Measurements from ENCODE around the gene ARL15.

ARL15 gene

DNA sequence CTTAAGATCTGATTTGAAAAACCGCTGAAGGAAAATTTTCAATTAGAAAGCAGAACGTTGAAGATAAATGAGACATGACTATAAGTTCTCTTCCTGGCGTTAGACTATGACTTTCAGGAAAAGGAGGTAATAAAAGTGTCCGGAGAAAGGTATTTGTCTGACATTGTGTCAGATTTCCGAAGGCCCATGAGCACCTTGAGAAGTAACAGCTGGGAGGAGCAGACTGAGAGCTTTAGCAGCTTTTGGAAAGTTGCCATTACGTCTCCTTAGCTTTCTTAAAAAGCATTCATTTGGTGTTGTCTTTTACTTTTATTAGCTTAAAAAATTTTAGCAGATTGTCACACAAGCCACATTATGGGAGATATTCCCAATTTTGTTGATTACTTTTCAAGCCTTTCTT, 386.4 kb downstream of the ARL15 start:
- TF ChIP-seq, protein P1, sequence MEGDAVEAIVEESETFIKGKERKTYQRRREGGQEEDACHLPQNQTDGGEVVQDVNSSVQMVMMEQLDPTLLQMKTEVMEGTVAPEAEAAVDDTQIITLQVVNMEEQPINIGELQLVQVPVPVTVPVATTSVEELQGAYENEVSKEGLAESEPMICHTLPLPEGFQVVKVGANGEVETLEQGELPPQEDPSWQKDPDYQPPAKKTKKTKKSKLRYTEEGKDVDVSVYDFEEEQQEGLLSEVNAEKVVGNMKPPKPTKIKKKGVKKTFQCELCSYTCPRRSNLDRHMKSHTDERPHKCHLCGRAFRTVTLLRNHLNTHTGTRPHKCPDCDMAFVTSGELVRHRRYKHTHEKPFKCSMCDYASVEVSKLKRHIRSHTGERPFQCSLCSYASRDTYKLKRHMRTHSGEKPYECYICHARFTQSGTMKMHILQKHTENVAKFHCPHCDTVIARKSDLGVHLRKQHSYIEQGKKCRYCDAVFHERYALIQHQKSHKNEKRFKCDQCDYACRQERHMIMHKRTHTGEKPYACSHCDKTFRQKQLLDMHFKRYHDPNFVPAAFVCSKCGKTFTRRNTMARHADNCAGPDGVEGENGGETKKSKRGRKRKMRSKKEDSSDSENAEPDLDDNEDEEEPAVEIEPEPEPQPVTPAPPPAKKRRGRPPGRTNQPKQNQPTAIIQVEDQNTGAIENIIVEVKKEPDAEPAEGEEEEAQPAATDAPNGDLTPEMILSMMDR (IDR thresholded peaks at IDR 0.05): no peak
- no peaks in the 10 kb centered on the region for H3K27me3 ChIP-seq

DNA sequence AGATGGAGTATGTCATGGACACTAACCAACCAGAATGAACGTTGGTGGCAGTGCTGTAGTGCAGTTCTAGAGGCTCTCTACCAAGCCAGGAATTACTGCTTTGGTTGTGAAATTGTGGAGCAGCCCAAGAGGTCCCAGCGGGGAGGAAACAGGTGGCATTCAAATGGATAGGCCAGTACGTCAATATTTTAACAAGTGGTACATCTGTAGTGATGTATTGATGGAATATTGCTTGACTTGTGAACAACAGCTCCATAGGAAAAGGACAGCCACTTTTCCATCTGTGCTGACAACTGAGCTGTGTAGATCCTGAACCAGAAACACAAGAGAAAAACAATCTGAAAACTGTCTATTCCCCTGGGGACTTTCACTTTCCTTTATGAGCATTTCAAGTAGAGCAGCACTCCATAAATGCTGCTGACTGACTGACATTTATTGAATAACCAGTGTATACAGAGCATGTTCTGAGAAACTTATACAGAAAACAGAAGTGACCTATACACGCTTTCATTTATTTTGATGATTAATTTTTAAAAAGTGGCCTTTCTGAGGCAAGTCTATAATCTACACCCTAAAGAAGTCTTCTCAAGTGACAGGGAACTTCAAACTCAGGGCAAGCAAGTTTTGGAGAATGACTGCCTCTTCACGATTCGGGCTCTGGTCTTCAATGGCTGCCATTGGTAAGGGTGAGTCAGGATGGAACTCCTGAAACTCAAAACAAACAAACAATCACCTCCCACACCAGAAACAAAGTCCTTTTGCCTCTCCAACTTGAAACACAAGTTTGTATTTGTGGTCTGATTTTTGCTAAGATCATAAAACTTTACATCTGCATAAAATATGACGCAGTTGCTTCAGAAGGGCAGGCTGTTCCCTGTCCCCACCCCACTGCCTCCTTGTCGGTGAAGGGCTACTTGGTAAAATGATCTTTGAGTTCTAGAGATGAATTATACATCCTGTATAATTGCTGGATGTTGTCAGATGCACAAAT, 387.6 kb downstream of the ARL15 start:
- TF ChIP-seq, protein P1 (IDR thresholded peaks at IDR 0.05): no peak
- H3K9me3 ChIP-seq: no peaks in the 10 kb centered on the region
- H3K36me3 ChIP-seq: no peaks in the 10 kb centered on the region
- no peak overlapping the region for H3K27ac ChIP-seq
- H3K27me3 ChIP-seq: no peaks in the 10 kb centered on the region
- no peaks in the 10 kb centered on the region for H3K4me1 ChIP-seq (ENCODE audit: control insufficient read depth in 1 of 2, insufficient read depth in 1 of 2, low read depth in 1 of 2, low read length in 1 of 2)
- no peak overlapping the region for H3K4me3 ChIP-seq (ENCODE audit: low read depth in 1 of 2, low read length in 1 of 2)

More for the DNA sequence above, 386.4 kb downstream of the ARL15 start:
- H3K27ac ChIP-seq: no peak overlapping the region
- H3K4me1 ChIP-seq (ENCODE audit: control insufficient read depth in 1 of 2, insufficient read depth in 1 of 2, low read depth in 1 of 2, low read length in 1 of 2): no peaks in the 10 kb centered on the region
- H3K36me3 ChIP-seq: no peaks in the 10 kb centered on the region
- no peak overlapping the region for H3K4me3 ChIP-seq (ENCODE audit: low read depth in 1 of 2, low read length in 1 of 2)
- no peaks in the 10 kb centered on the region for H3K9me3 ChIP-seq

DNA sequence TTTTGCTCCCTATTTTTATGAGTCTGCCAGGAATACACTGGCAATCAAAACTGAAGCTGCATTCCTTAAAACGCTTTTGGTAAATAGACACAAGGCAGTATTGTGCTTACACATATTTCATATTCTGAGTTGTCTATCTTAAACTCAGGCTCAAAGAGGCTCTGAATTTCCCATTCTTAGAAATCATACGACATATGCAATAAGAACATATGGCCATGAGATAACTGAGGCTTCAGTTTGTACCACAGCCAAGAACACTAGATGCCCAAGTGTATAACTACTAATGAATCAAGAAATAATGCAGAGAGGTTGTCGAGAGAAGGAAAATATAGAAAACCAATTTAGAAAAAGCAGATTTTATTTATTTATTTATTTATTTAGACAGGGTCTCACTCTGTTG, 392.5 kb downstream of the ARL15 start:
- TF ChIP-seq, protein P1 (IDR thresholded peaks at IDR 0.05): no peak
- Histone ChIP-seq H3K4me1 (ENCODE audit: control insufficient read depth in 1 of 2, insufficient read depth in 1 of 2, low read depth in 1 of 2, low read length in 1 of 2) (no peaks in the 10 kb centered on the region), H3K27ac (no peak overlapping the region), H3K4me3 (ENCODE audit: low read depth in 1 of 2, low read length in 1 of 2) (no peak overlapping the region), H3K27me3 (no peaks in the 10 kb centered on the region), H3K9me3 (no peaks in the 10 kb centered on the region), H3K36me3 (no peaks in the 10 kb centered on the region)

DNA sequence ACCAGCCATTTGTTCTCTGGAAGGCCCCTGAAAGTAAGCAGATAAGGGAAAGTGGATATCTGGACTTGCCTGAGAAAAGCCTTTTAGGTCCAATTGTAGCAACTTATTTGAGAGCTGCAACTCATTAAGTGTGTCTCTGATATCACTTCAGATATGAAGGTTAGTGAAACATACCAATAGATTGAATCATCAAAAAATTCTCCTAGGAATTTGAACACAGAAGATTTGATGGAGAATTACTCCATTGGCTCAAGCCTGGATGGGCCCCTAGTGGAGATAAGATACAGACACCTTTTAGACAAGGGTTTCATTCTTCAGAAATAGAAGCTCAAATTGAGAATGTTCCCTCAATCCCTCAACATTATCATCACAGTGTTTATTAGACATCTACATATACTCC, 393.3 kb downstream of the ARL15 start:
- Histone ChIP-seq H3K27me3 (no peaks in the 10 kb centered on the region), H3K27ac (no peak overlapping the region), H3K4me3 (ENCODE audit: low read depth in 1 of 2, low read length in 1 of 2) (no peak overlapping the region), H3K4me1 (ENCODE audit: control insufficient read depth in 1 of 2, insufficient read depth in 1 of 2, low read depth in 1 of 2, low read length in 1 of 2) (no peaks in the 10 kb centered on the region), H3K9me3 (no peaks in the 10 kb centered on the region), H3K36me3 (no peaks in the 10 kb centered on the region)
- TF ChIP-seq, protein P1 (IDR thresholded peaks at IDR 0.05): no peak

DNA sequence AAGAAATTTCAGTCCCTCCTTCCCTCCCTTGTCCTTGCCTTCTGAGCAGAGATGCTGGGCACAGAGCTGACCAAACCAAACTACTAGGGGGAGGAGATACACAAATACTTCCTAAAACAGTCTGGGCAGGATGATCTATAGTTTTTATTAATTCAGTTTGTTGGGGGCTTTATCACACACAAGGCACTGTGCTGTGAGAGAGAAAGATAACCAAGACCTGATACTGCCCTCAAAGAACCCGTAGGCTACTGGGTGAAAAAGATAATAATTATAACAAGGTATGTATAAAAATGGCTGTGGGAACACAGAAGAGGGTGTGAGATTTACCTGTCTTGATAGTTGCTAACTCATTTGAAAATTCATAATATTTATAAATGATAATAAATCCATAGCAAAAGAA, 395.3 kb downstream of the ARL15 start:
- TF ChIP-seq, protein P1 (IDR thresholded peaks at IDR 0.05): no peak
- H3K36me3 ChIP-seq: no peaks in the 10 kb centered on the region
- no peak overlapping the region for H3K4me3 ChIP-seq (ENCODE audit: low read depth in 1 of 2, low read length in 1 of 2)
- H3K27ac ChIP-seq: no peak overlapping the region
- H3K4me1 ChIP-seq (ENCODE audit: control insufficient read depth in 1 of 2, insufficient read depth in 1 of 2, low read depth in 1 of 2, low read length in 1 of 2): no peaks in the 10 kb centered on the region
- H3K27me3 ChIP-seq: no peaks in the 10 kb centered on the region
- no peaks in the 10 kb centered on the region for H3K9me3 ChIP-seq

Measured in neutrophil (primary cell).